ENCODE data around the gene LZTS2. TPM values are rescaled to one million over a fixed set of nuclear protein-coding genes. Genes with fewer than 3 reads are reported as not detected.
A peak's percentile ranks its signal among the peaks of the same experiment; 100 is the strongest.

Gene LZTS2
- total RNA-seq, 1 experiment from 2014 or later: 11.3 TPM

DNA sequence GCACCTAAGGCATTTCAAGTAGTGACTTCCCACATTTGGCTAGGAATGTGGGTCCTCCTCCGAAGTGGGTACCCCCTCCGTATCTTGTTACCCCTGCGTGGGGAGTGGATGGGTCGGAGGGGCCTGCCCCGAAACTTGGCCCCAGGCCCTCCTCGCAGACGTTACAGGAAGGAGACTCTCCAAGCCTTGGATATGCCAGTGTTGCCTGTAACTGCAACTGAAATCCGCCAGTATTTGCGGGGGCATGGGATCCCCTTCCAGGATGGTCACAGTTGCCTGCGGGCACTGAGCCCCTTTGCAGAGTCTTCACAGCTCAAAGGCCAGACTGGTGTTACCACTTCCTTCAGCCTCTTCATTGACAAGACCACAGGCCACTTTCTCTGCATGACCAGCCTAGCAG, 11.4 kb upstream of the LZTS2 start:
- Histone ChIP-seq H4K20me1 (ENCODE audit: insufficient read depth, low read depth, low read length) (peaks cover 17% of the 10 kb centered on the region), H3K79me2 (ENCODE audit: low read length) (peaks cover 46% of the 10 kb centered on the region), H3K4me1 (ENCODE audit: low read length) (peaks cover 32% of the 10 kb centered on the region), H3K9me3 (ENCODE audit: low read length) (no peaks in the 10 kb centered on the region), H3K27me3 (ENCODE audit: low read length) (no peaks in the 10 kb centered on the region), H3K4me3 (ENCODE audit: low read length) (peak overlapping the region; percentile 94), H3K4me2 (ENCODE audit: low read depth, low read length, poor library complexity, severe bottlenecking) (peak overlapping the region; percentile 89), H3K9me2 (replicated peaks; ENCODE audit: insufficient read depth, low read length) (no peaks in the 10 kb centered on the region), H3K36me3 (ENCODE audit: insufficient read depth, low read length) (peaks cover 29% of the 10 kb centered on the region; the same call in 1 of the 2 replicates), H2AFZ (ENCODE audit: low read length) (no peak overlapping the region), H3K27ac (ENCODE audit: low read length) (peak overlapping the region; percentile 46; the same call in 1 of the 2 replicates), H3K9ac (ENCODE audit: low read length) (peak overlapping the region; percentile 85)
- no peak for DNase-seq

DNA sequence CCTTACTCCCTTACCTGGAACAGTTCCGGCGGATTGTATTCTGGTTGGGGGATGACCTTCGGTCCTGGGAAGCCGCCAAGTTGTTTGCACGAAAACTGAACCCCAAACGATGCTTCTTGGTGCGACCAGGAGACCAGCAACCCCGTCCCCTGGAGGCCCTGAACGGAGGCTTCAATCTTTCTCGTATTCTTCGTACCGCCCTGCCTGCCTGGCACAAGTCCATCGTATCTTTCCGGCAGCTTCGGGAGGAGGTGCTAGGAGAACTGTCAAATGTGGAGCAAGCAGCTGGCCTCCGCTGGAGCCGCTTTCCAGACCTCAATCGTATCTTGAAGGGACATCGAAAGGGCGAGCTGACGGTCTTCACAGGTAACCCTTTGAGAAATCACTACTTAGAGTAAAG, 10.5 kb upstream of the LZTS2 start:
- Histone ChIP-seq H3K27me3 (ENCODE audit: low read length) (no peaks in the 10 kb centered on the region), H3K36me3 (ENCODE audit: insufficient read depth, low read length) (peaks cover 29% of the 10 kb centered on the region; the same call in 1 of the 2 replicates), H3K9me3 (ENCODE audit: low read length) (no peaks in the 10 kb centered on the region), H3K27ac (ENCODE audit: low read length) (no peak overlapping the region), H3K9me2 (replicated peaks; ENCODE audit: insufficient read depth, low read length) (no peaks in the 10 kb centered on the region), H3K79me2 (ENCODE audit: low read length) (peaks cover 46% of the 10 kb centered on the region), H3K4me2 (ENCODE audit: low read depth, low read length, poor library complexity, severe bottlenecking) (peak overlapping the region; percentile 89), H3K4me3 (ENCODE audit: low read length) (peak overlapping the region; percentile 94; the same call in 1 of the 2 replicates), H3K9ac (ENCODE audit: low read length) (no peak overlapping the region), H2AFZ (ENCODE audit: low read length) (no peak overlapping the region), H3K4me1 (ENCODE audit: low read length) (peaks cover 32% of the 10 kb centered on the region), H4K20me1 (ENCODE audit: insufficient read depth, low read depth, low read length) (peaks cover 17% of the 10 kb centered on the region)
- no peak for DNase-seq

DNA sequence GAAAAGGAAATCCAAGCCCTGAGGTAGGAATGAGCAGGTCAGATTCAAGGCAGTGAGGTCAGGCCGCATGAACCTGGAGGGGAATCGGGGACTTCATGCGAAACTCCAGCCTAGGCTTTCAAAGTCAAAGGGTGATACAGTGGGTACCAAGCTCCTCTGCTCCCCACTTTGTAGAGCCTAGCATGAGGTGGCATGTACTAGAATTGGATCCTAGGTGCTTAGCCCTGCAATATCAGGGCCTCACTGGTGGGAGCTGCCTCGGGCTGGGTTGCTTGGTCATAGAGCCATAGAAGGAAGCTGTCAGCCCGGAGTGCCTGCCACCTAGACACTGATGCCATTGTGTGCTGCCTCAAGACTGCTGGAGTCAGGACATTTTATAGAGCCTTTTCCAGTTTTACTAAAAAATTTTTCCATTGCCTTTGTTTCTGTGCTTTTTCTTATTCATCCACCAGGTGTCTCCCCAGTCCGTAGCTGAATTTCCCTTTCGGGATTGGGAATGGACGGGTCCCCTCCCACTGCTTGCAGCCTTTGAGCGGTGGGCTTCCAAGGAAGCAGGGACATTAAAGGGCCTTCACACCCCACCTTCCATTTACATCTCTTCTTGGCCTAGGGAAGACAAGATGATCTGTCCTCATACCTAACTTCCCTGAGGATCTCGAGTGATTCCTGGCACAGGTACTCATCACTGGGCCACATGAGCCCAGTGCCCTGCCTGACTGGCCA, 5.5 kb upstream of the LZTS2 start:
- Histone ChIP-seq H2AFZ (ENCODE audit: low read length) (no peak overlapping the region), H3K27me3 (ENCODE audit: low read length) (no peaks in the 10 kb centered on the region), H3K4me1 (ENCODE audit: low read length) (peaks cover 28% of the 10 kb centered on the region), H3K4me2 (ENCODE audit: low read depth, low read length, poor library complexity, severe bottlenecking) (no peak overlapping the region), H3K9ac (ENCODE audit: low read length) (no peak overlapping the region), H3K4me3 (ENCODE audit: low read length) (no peak overlapping the region), H3K27ac (ENCODE audit: low read length) (no peak overlapping the region), H3K9me2 (replicated peaks; ENCODE audit: insufficient read depth, low read length) (no peaks in the 10 kb centered on the region), H3K9me3 (ENCODE audit: low read length) (no peaks in the 10 kb centered on the region), H4K20me1 (ENCODE audit: insufficient read depth, low read depth, low read length) (peaks cover 10% of the 10 kb centered on the region; the same call in 1 of the 2 replicates), H3K36me3 (ENCODE audit: insufficient read depth, low read length) (peaks cover 21% of the 10 kb centered on the region; the same call in 1 of the 2 replicates), H3K79me2 (ENCODE audit: low read length) (peaks cover 12% of the 10 kb centered on the region)
- peak; percentile 55 for DNase-seq

DNA sequence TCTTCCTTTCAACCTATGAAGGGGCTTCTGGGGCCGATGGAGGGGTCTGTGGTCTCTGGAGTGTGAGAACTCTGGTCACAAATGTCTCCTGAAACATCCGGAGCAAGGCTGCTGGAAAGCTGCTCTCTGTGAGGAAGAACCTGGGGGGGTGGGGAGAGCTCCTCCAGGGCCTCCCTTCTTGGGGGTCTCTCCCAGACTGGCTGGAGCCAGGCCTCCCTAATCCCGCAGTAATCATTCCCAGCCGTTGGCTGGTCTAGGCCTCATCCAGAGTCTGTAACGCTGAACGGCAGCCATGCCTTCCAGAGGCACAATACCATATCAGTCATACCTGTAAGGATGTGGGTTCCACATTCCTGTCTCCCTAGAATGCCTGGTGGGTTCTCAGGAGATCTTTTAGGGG, 4.4 kb upstream of the LZTS2 start:
- Histone ChIP-seq H2AFZ (ENCODE audit: low read length) (no peak overlapping the region), H3K36me3 (ENCODE audit: insufficient read depth, low read length) (peaks cover 12% of the 10 kb centered on the region; the same call in 1 of the 2 replicates), H3K9me3 (ENCODE audit: low read length) (no peaks in the 10 kb centered on the region), H3K27me3 (ENCODE audit: low read length) (no peaks in the 10 kb centered on the region), H3K9ac (ENCODE audit: low read length) (no peak overlapping the region), H3K4me1 (ENCODE audit: low read length) (peaks cover 21% of the 10 kb centered on the region), H3K4me2 (ENCODE audit: low read depth, low read length, poor library complexity, severe bottlenecking) (no peak overlapping the region), H3K9me2 (replicated peaks; ENCODE audit: insufficient read depth, low read length) (no peaks in the 10 kb centered on the region), H3K4me3 (ENCODE audit: low read length) (no peak overlapping the region), H4K20me1 (ENCODE audit: insufficient read depth, low read depth, low read length) (peaks cover 6% of the 10 kb centered on the region; the same call in 1 of the 2 replicates), H3K79me2 (ENCODE audit: low read length) (peaks cover 8% of the 10 kb centered on the region), H3K27ac (ENCODE audit: low read length) (no peak overlapping the region)
- peak; percentile 41 for DNase-seq

DNA sequence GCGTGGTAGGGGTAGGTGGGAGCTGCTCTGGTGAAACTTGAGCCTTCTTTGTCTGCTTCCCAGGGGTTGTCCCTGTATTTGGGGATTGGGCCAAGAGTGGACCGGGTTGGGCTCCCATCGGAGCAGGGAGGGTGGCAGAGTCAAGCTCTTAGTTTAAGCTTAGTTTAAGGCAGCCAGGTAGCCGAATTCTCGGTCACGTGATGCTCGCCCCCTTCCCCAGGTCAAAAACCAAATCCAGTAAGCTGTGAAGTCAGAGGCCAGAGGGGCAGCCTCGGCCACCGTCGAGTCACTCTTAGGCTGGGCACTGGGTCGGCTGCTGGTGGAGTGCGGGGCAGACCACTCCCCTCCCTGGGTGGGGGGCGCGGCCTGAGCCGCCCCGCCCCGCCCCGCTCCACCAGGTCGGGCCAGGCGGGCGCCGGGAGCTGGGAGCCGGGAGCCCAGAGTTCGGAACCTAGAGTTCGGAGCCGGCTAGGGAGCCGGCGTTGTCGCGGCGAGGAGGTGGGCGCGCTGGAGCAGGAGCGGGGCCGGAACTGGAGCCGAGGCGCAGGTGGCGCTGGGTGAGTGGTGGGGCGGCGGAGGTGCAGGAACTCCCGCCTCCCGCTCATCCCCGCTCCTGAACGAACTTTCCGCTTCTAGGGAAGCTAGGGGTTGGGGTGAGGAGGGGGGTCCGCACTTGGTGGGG, 2.8 kb upstream of the LZTS2 start:
- Histone ChIP-seq H3K27ac (ENCODE audit: low read length) (peak overlapping the region; percentile 82), H4K20me1 (ENCODE audit: insufficient read depth, low read depth, low read length) (no peaks in the 10 kb centered on the region), H3K27me3 (ENCODE audit: low read length) (no peaks in the 10 kb centered on the region), H3K9me2 (replicated peaks; ENCODE audit: insufficient read depth, low read length) (no peaks in the 10 kb centered on the region), H2AFZ (ENCODE audit: low read length) (peak overlapping the region; percentile 91), H3K4me2 (ENCODE audit: low read depth, low read length, poor library complexity, severe bottlenecking) (peak overlapping the region; percentile 89), H3K4me3 (ENCODE audit: low read length) (peak overlapping the region; percentile 94), H3K79me2 (ENCODE audit: low read length) (peaks cover 12% of the 10 kb centered on the region), H3K9me3 (ENCODE audit: low read length) (no peaks in the 10 kb centered on the region), H3K36me3 (ENCODE audit: insufficient read depth, low read length) (no peaks in the 10 kb centered on the region), H3K9ac (ENCODE audit: low read length) (peak overlapping the region; percentile 93), H3K4me1 (ENCODE audit: low read length) (peaks cover 21% of the 10 kb centered on the region)
- DNase-seq: peak; percentile 78

DNA sequence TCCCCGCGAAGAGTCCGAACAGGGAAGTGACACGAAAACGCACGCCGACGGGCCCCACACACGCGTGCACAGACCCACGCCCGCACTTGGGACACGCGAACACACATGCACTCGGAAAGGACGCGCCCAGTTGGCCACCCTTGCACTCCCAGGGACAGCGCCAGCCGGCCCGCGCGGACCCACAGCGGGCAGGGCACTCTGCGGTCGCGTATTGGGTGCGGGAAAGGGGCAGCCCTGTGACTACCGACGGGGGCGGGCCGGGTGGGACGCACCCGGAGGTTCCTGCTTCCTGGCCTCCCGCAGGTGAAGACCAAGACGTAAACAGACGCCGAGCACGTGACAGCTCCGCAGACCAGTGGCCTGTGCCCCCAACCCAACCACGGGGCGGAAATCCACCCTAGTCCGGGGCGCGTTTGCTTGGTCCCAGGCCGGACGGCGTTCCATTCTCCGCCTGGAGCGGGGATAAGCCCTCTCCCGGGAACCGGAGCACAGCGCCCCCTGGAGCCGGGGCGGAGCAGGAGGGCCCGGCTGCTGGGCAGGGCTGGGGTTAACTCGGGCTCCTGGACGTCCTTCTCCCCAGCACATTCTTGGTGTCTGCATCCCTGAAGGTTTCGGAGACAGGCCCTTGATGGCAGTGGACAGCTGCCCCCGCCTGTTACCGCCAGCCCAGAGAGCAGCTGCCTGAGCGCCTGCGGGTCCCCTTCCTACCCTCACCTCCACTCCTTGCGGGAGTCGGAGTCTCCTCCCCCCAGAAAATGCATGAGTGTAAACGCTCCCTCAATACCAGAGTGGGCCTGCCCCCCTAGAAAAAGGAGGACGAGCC, 2.0 kb upstream of the LZTS2 start:
- Histone ChIP-seq H3K4me2 (ENCODE audit: low read depth, low read length, poor library complexity, severe bottlenecking) (peak overlapping the region; percentile 89), H3K27ac (ENCODE audit: low read length) (peak overlapping the region; percentile 82), H3K79me2 (ENCODE audit: low read length) (peaks cover 12% of the 10 kb centered on the region), H2AFZ (ENCODE audit: low read length) (peak overlapping the region; percentile 91), H3K9me2 (replicated peaks; ENCODE audit: insufficient read depth, low read length) (no peaks in the 10 kb centered on the region), H4K20me1 (ENCODE audit: insufficient read depth, low read depth, low read length) (no peaks in the 10 kb centered on the region), H3K4me1 (ENCODE audit: low read length) (peaks cover 21% of the 10 kb centered on the region), H3K4me3 (ENCODE audit: low read length) (peak overlapping the region; percentile 94), H3K27me3 (ENCODE audit: low read length) (no peaks in the 10 kb centered on the region), H3K36me3 (ENCODE audit: insufficient read depth, low read length) (no peaks in the 10 kb centered on the region), H3K9ac (ENCODE audit: low read length) (peak overlapping the region; percentile 93), H3K9me3 (ENCODE audit: low read length) (no peaks in the 10 kb centered on the region)
- peak; percentile 88 for DNase-seq

DNA sequence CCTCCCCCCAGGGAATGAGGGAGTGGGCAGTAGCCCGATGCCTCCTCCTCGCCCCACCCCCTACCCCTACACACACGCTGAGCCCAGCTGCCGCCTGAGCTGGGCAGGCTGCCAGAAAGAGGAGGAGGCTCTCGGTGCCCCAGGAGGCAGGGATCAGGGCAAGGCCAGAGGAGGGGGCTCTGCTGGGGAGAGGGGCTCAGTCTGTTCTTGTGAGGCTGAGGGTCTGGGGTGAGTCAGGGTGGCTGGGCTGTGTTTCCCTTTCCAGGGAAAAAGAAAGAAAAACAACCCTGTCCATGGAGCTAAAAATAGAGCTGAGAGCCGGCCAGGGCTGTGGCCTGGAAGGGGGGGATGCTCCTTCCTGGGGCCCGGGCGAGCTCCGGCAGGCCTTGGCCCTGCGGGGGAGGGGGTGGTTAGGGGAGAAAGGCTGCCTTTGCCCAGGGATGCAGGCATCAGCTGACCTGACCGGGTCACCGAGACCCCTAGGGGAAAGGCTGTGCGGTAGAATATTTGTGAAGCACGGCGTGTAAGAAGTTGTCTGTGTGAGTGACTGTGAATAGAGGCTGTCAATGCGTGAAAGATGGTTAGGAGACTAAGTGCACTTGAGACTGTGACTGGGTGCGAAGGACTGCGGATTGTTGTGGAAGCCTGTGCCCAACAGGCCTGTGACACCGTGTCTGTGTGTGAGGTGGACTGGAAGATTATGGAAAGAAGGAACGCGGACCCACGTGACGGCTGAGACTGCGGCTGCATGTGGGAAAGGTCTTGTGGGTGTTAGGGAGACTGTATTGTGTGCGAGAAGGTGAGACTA, 1.2 kb upstream of the LZTS2 start:
- H3K79me2 ChIP-seq (ENCODE audit: low read length): peaks cover 12% of the 10 kb centered on the region

More for the DNA sequence above, 1.2 kb upstream of the LZTS2 start:
- Histone ChIP-seq H3K4me2 (ENCODE audit: low read depth, low read length, poor library complexity, severe bottlenecking) (peak overlapping the region; percentile 89), H2AFZ (ENCODE audit: low read length) (peak overlapping the region; percentile 12; the same call in 1 of the 2 replicates), H3K9me2 (replicated peaks; ENCODE audit: insufficient read depth, low read length) (no peaks in the 10 kb centered on the region), H3K27me3 (ENCODE audit: low read length) (no peaks in the 10 kb centered on the region), H3K9ac (ENCODE audit: low read length) (peak overlapping the region; percentile 93), H3K4me3 (ENCODE audit: low read length) (peak overlapping the region; percentile 94), H3K36me3 (ENCODE audit: insufficient read depth, low read length) (0 out of 2 replicates have a peak, but pooled peaks cover 3% of the 10 kb centered on the region), H3K9me3 (ENCODE audit: low read length) (no peaks in the 10 kb centered on the region), H3K4me1 (ENCODE audit: low read length) (peaks cover 21% of the 10 kb centered on the region), H4K20me1 (ENCODE audit: insufficient read depth, low read depth, low read length) (no peaks in the 10 kb centered on the region), H3K27ac (ENCODE audit: low read length) (peak overlapping the region; percentile 82)
- DNase-seq: peak; percentile 92
